Parathyroid adenoma (tissue), 2 donors: ENCODE results near the gene GCAT.

Source experiments
- H2AFZ ChIP-seq: fragments of 300-600 bp; sonication (generic); one replicate; pipeline ENCODE4 v1.7.0; 2017; ENCODE audit warnings: antibody characterized with exemption, mild to moderate bottlenecking
- H3K27ac ChIP-seq: fragments of 300-600 bp; sonication (generic); one replicate; pipeline ENCODE4 v1.7.0; 2017
- H3K27me3 ChIP-seq: fragments of 300-600 bp; sonication (generic); one replicate; pipeline ENCODE4 v1.7.0; 2017; ENCODE audit warnings: low read length; ENCODE audit not compliant: control insufficient read depth, insufficient read depth
- H3K36me3 ChIP-seq: fragments of 300-600 bp; sonication (generic); one replicate; pipeline ENCODE4 v1.7.0; 2017; ENCODE audit warnings: low read length; ENCODE audit not compliant: control insufficient read depth, insufficient read depth
- H3K4me1 ChIP-seq: fragments of 300-600 bp; sonication (generic); one replicate; pipeline ENCODE4 v1.7.0; 2017; ENCODE audit warnings: control low read depth
- H3K4me2 ChIP-seq: fragments of 300-600 bp; sonication (generic); one replicate; pipeline ENCODE4 v1.7.0; 2017; ENCODE audit warnings: low read length
- H3K4me3 ChIP-seq: fragments of 300-600 bp; sonication (generic); one replicate; pipeline ENCODE4 v1.7.0; 2017; ENCODE audit warnings: low read depth, low read length
- H3K79me2 ChIP-seq: fragments of 300-600 bp; sonication (generic); one replicate; pipeline ENCODE4 v1.7.0; 2017; ENCODE audit warnings: control low read depth
- H3K9ac ChIP-seq: fragments of 300-600 bp; sonication (generic); one replicate; pipeline ENCODE4 v1.7.0; 2017; ENCODE audit warnings: mild to moderate bottlenecking
- H3K9me3 ChIP-seq: fragments of 300-600 bp; sonication (generic); one replicate; pipeline ENCODE4 v1.7.0; 2017; ENCODE audit warnings: low read length; ENCODE audit not compliant: control insufficient read depth
- TF ChIP-seq, protein P1 (sequence below): fragments of 300-600 bp; sonication (generic); IDR thresholded peaks from one replicate; pipeline ENCODE4 v1.7.0; 2017; ENCODE audit warnings: antibody characterized with exemption, mild to moderate bottlenecking
- donor health status: primary hyperparathyroidism.

The GCAT gene

DNA sequence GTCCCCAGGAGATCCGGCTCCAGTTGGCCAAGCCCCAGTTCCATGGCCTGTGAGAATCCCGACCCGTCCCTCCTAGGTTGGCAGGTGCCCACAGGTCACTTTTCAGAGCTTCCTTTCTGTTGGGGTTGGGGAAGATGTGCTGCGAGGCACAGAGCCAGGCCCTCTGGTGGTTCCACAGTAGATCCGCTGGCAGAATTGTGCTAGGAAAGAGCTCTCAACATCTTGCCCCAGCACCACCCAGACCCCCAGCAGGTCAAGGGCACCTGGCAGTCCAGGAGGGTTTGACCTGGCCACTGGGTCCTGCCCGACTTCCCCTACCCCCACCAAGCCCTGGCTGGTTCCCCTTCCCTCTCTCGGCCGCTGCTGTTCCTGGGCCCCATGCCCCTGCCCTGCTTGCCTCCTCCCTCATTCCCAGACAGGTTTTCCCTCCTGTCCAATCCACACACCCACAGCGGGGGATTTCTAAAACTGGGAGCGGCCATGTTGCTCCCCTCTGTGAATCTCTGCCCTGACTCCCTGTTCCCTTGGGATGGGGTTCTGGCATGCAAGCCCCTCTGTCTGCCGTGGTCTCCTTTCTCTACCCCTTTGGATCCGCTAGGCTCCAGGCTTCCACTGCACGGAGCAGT is 26.2 kb upstream of the GCAT start:
- H2AFZ ChIP-seq, result no peak overlapping the region
- no peak overlapping the region for H3K4me3 ChIP-seq
- H3K9ac ChIP-seq, result no peak overlapping the region
- no peaks in the 10 kb centered on the region for H3K36me3 ChIP-seq
- no peaks in the 10 kb centered on the region for H3K79me2 ChIP-seq
- H3K4me1 ChIP-seq, result peaks cover 3% of the 10 kb centered on the region
- TF ChIP-seq, protein P1, sequence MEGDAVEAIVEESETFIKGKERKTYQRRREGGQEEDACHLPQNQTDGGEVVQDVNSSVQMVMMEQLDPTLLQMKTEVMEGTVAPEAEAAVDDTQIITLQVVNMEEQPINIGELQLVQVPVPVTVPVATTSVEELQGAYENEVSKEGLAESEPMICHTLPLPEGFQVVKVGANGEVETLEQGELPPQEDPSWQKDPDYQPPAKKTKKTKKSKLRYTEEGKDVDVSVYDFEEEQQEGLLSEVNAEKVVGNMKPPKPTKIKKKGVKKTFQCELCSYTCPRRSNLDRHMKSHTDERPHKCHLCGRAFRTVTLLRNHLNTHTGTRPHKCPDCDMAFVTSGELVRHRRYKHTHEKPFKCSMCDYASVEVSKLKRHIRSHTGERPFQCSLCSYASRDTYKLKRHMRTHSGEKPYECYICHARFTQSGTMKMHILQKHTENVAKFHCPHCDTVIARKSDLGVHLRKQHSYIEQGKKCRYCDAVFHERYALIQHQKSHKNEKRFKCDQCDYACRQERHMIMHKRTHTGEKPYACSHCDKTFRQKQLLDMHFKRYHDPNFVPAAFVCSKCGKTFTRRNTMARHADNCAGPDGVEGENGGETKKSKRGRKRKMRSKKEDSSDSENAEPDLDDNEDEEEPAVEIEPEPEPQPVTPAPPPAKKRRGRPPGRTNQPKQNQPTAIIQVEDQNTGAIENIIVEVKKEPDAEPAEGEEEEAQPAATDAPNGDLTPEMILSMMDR, result peak; percentile 13
- H3K4me2 ChIP-seq, result no peak overlapping the region
- H3K9me3 ChIP-seq, result no peaks in the 10 kb centered on the region
- no peaks in the 10 kb centered on the region for H3K27me3 ChIP-seq
- H3K27ac ChIP-seq, result no peak overlapping the region

DNA sequence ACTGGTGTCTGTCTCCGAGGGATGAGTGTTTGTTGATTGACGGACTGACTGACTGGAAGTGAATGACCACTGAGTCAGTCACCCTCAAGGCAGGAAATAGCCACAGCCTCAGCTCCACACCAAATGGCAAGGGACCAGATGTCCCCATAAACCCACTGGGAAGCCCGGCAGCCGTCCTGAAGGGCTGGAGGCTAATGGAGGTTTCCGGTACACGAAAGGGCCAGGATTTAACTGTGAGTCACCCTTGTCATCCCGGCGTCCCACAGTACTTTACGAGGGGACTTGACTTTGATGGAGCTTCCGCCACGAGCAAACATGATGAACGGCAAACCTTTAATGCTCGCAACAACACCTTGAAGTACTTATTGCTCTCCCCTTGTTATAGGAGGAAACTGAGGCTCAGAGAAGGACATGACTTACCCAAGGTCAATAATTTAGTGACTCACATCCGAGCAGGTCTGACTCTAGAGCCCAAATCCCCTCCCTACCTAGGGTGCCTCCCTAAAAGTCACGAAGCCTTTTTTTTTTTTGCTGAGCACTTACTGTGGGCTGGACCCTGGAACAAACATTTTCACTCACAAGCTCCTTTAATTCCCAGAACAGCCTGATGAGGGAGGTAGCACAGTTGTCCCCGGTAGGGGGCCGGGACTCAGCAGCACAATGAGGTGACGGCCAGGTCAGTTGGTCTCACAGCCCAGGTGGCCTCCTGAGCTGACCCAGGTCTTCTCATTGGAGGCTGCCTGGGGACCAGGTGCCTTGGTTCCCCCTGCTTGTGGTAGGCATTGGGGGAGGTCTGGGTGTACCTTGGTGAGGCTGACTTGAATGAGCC is 25.2 kb upstream of the GCAT start:
- no peak overlapping the region for H3K4me3 ChIP-seq

DNA sequence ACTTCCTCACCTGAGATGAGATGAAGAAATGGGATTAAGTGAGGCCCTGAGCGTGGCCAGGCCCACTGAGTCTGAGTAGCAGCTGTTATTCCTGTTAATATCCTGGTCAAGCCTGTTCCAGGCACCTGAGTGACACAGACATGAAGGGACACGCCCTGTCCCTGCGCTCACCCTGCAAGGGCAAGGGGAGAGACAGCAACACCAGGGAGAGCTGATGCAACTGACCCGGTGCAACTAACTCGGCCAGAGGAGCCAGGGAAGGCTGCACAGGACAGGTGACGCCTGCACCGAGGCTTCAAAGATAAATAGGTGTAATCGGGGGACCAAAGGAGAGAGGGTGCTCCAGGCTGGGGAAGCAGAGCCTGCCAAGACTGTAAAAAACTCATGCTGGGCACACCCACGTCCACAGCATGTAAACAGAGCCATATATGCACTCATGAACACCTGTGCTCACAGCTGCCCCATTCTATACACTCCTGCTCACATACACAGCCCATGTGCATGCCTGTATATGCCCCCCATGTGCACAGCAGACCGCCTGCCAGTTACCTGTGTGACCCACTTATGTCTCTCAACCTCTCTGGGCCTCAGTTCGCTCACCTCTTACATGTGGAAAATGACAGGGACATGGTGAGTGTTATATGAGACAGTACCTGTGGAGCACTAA is 22.8 kb upstream of the GCAT start:
- TF ChIP-seq, protein P1, result no peak
- no peaks in the 10 kb centered on the region for H3K79me2 ChIP-seq
- H3K4me3 ChIP-seq, result no peak overlapping the region
- no peaks in the 10 kb centered on the region for H3K27me3 ChIP-seq
- H3K36me3 ChIP-seq, result no peaks in the 10 kb centered on the region
- H3K9ac ChIP-seq, result no peak overlapping the region
- no peak overlapping the region for H3K4me2 ChIP-seq
- no peaks in the 10 kb centered on the region for H3K4me1 ChIP-seq
- no peak overlapping the region for H2AFZ ChIP-seq
- H3K27ac ChIP-seq, result no peak overlapping the region
- no peaks in the 10 kb centered on the region for H3K9me3 ChIP-seq

More for the DNA sequence above, 25.2 kb upstream of the GCAT start:
- Histone ChIP-seq H3K9ac (no peak overlapping the region), H3K27ac (no peak overlapping the region), H2AFZ (no peak overlapping the region), H3K27me3 (no peaks in the 10 kb centered on the region), H3K9me3 (no peaks in the 10 kb centered on the region), H3K36me3 (no peaks in the 10 kb centered on the region), H3K4me1 (no peaks in the 10 kb centered on the region), H3K4me2 (no peak overlapping the region), H3K79me2 (no peaks in the 10 kb centered on the region)
- TF ChIP-seq, protein P1, result no peak

DNA sequence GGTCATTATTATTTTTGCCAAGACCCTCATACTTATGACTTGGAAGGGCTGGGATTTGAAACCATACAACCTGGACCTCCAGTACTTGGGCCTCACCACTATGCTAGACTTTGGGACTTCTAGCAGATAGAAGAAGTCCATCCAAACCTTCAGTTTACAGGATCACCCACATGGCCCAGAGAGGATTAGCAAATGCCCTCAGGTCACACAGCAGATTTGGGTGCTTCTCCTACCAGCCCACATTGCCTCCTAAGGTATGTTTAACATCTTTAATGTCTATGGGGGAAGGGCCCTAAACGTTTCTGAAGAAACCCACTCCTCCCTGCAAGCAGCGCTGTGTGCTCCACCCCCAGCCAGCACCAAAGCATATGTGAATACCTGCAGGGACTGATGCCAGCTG is 17.5 kb upstream of the GCAT start:
- no peak overlapping the region for H3K9ac ChIP-seq
- H3K4me2 ChIP-seq, result no peak overlapping the region
- H2AFZ ChIP-seq, result no peak overlapping the region
- no peaks in the 10 kb centered on the region for H3K79me2 ChIP-seq
- no peaks in the 10 kb centered on the region for H3K27me3 ChIP-seq
- no peaks in the 10 kb centered on the region for H3K4me1 ChIP-seq
- no peak overlapping the region for H3K27ac ChIP-seq
- no peaks in the 10 kb centered on the region for H3K9me3 ChIP-seq
- no peaks in the 10 kb centered on the region for H3K36me3 ChIP-seq
- H3K4me3 ChIP-seq, result no peak overlapping the region
- TF ChIP-seq, protein P1, result no peak
